G401 (cell line): Measurements from ENCODE around the gene PKLR. TPM values are rescaled to one million over a fixed set of nuclear protein-coding genes. Genes with fewer than 3 reads are reported as not detected.
"Not testable (repeated sequence)": the region's sequence is repeated elsewhere in the genome, so short reads cannot be mapped to it uniquely, and the experiment has no call there.

Experiments used
- DNase-seq: peaks from one replicate; pipeline ENCODE4 v3.0.0-alpha.2; 2015; ENCODE audit warnings: low spot score
- in situ Hi-C: cut with HindIII; loops from 2 replicates; pipeline ENCODE4 v1.10.0; 2016; ENCODE audit warnings: low sequenced_read_pairs, mixed read lengths
- total RNA-seq: library from RNA; depleted of rRNA; stranded (reverse); fragments of >200 nt; shearing (Covaris generic); gene quantifications from 2 replicates; pipeline ENCODE4 v1.2.3, GENCODE V29; 2014; rRNA removed

PKLR gene
- total RNA-seq = not detected in 2 replicates

DNA sequence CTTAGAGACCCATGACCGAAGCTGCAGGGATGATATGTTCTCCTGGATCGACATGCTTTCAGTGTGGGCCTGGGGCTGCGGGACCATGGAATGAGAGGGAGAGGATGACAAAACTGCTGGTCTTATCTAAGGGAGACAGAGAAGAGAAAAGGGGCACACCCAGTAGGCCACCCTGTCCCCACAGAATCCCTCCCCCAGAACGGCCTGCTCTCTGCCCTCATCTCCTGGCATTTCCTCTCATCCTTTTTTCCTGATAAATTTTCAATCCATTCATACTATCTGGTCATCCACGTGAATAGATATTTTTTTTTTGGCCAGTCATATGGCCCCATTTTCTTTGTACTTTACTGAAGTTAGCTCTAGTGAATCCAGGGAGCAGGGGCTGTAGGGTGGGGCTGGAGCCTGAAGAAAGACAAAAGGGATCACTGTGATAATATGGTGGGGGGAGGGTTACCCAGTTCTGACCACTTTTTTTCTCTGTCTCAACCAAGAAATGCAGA, at the start of gene PKLR:
TSS of gene PKLR (minus strand) at position 97 of the 500 bp plus-strand sequence. CDS start at position 54, 43 bp downstream.
- no peak for DNase-seq
- in situ Hi-C loops = no loop called here

- in situ Hi-C loops = no loop called here
- no peak for DNase-seq
Observed at GRCh38 chr1:155342842-155343241, 41.6 kb upstream of the PKLR start.

DNA sequence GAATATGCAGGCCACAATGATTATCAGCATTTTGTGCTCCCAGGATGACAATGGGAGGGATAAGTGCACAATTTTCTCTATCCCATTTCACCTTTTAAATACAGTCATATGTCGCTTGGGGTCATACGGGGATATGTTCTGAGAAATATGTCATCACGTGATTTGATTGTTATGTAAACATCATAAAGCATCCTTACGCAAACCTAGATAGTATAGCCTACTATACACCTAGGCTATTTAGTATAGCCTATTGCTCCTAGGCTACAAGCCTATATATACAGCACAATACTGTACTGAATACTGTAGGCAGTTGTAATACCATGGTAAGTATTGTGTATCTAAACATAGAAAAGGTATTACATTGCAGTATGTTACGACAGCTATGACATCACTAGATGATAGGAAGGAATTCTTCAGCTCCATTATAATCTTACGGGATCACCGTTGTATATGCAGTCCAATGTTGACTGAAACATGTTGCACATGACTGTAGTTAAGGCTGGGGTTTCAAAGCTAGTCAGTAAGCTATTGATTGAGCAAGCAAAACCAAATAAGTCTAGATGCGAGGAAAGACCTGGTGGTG, 38.4 kb upstream of the PKLR start:
- in situ Hi-C loops = no loop called here
- no peak for DNase-seq

- in situ Hi-C loops = no loop called here
- DNase-seq = no peak
Observed at GRCh38 chr1:155334962-155335361, 33.7 kb upstream of the PKLR start.

DNA sequence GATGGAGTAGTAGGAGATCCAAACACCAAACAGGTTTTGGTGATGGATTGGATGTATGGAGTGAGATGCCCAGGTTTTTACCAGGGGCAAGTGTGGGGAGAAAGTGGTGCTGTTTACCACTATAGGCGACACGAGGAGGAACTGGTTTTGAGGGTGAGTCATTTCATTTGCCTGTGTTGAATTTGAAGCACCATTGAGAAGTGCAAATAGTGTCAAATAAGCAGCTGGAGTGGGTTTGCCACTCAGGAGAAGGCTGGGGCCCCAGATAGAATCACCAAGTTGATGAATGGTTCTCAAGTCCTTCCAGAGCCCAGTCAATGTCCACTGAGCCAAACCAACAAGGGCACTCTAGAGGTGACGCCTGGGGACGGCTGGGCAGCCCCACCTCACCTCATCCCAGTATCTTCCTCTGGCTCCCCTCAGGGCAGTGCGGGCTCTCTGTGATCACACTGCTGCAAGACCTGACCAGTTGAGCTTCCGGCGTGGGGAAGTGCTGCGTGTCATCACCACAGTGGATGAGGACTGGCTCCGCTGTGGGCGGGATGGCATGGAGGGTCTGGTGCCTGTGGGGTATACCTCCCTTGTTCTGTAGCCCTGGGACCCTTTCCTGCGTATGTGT, 28.9 kb upstream of the PKLR start:
- DNase-seq = no peak
- in situ Hi-C loops = no loop called here

GRCh38 chr1:155328856-155329255, 27.6 kb upstream of the PKLR start:
- in situ Hi-C loops, DNase-seq: not testable (repeated sequence)

DNA sequence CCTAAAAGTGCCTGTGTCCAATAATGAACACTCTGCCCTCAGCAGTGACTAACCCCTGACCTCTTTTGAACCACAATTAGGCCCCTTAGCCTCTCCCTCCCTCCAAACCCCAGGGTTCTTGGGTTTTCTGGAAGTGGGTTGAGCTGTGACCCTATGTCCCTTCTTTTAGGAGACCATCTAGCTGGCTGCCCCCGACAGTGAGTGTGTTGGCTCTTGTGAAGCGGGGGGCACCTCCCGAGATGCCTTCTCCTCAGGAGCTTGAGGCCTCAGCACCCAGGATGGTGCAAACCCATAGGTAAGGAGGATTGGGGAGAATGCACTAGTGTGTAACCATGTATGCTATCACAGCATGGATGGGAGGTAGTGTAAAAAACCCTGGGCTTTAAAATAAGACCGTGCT, 26.7 kb upstream of the PKLR start:
- in situ Hi-C loops = no loop called here
- no peak for DNase-seq

- in situ Hi-C loops = no loop called here
- DNase-seq = no peak
Observed at GRCh38 chr1:155326631-155327037, 25.4 kb upstream of the PKLR start.

DNA sequence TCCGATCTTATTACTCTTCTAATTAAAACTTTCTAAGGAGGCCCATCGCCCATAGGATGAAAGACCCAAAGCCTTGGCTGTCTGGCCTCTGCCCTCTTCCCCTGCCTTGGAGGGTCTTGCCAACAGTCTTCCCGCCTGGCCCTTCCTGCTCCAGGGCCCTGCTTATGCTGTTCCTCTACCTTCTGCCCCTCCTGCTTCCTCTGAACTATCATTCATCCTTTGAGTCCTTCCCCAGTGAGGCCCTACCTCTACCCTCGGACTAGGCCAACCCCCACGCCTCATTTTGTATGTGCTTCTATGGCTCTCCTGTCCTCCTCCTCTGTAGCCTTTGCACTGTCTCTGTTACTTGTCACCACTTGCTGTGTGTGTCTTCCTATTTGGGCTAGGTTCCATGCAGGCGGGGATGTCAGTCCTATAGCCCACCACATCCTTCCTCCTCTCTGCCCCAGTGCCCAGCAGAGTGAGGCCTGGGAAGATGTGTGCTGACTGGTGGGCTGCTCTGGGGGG, 24.8 kb upstream of the PKLR start:
- in situ Hi-C loops = no loop called here
- DNase-seq = no peak

GRCh38 chr1:155325603-155325893, 24.3 kb upstream of the PKLR start:
- in situ Hi-C loops = no loop called here
- DNase-seq = no peak

DNA sequence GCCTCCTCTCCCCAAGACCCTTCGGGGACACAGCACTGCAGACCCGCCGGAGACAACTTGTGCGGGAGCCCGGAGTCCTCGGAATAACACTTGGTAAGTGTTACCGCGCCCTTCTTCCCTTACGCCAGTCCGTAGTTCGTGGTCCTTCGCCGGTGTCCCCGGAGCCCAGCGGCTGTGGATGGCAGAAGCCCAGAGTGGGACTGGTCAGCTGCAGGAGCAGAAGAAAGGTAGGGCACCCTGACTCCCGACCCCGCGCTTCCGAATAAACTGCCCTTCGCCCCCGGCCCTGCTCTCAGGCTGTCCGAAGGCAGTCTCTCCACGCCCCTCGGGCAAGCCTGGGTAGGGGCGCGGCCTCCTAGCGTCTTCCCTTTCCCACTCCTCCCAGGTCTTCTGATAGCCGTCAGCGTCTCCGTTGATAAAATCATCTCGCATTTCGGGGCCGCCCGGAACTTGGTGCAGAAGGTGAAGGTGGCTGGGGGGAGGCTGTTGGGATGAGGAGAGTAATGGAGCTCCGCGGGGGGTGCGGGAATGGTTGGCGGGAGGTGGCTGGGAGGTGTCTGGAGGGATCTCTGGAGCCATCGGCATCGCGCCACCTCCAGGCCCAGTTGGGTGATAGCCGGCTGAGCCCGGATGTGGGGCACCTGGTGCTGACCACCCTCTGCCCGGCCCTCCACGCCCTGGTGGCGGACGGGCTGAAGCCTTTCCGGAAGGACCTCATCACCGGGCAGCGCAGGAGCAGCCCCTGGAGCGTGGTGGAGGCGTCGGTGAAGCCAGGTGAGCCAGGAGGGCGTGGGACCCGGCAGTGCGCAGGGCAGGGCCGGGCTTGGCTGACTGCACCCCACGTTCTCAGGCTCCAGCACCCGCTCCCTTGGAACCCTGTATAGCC, 23.7 kb upstream of the PKLR start:
- in situ Hi-C loops = no loop called here
- DNase-seq = peak; percentile 47

DNA sequence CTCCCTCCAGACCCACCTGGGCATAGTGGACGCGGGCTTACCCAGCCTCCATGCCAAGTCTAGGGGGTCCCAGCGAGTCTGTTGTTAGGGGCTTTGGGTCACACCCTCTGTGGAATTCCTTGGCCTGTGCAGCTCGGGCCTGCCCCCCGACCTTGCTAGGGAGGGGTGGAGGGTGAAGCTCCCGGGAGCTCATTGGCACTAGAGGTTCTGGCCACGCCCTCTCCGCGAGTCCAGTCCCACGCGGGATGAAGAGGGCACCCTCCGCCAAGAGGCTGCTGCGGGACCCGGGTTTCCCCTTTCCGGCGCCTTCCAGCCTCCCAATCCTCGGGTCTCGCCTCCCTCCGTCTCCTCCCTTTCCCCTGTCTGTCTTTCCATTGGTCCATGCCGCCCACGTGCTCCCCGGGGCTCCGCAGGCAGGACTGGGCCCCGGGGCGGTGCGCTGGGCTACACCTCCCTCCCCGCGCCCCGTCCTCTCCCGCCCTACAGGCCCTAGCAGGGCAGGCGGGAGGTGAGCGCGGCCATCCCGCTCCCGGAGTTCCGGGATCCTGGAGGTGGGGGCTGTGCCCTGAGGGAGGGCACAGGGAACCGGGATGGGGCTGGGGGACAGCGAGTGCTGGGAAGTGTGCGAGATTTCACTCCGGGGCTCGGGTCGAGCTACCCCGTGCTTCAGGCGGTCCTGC, 22.9 kb upstream of the PKLR start:
- in situ Hi-C loops = no loop called here

DNA sequence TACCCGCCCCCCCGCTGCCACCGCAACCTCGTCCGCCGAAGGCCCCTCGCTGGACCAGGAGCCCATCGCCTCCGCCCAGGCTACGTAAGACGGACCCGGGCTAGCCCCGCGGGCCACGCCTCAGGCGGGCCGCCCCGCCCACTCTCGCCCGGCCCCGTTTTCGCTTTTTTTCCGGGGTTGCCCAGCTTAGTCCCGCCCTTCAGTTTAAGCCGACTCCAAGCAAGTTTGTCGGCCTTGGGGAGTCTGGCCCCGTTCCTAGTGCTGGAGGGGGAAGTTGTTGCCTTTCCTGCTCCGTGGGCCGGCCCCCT, 22.4 kb upstream of the PKLR start:
- DNase-seq = peak; percentile 58
- in situ Hi-C loops = no loop called here

More for the DNA sequence above, 22.9 kb upstream of the PKLR start:
- peak; percentile 93 for DNase-seq

DNA sequence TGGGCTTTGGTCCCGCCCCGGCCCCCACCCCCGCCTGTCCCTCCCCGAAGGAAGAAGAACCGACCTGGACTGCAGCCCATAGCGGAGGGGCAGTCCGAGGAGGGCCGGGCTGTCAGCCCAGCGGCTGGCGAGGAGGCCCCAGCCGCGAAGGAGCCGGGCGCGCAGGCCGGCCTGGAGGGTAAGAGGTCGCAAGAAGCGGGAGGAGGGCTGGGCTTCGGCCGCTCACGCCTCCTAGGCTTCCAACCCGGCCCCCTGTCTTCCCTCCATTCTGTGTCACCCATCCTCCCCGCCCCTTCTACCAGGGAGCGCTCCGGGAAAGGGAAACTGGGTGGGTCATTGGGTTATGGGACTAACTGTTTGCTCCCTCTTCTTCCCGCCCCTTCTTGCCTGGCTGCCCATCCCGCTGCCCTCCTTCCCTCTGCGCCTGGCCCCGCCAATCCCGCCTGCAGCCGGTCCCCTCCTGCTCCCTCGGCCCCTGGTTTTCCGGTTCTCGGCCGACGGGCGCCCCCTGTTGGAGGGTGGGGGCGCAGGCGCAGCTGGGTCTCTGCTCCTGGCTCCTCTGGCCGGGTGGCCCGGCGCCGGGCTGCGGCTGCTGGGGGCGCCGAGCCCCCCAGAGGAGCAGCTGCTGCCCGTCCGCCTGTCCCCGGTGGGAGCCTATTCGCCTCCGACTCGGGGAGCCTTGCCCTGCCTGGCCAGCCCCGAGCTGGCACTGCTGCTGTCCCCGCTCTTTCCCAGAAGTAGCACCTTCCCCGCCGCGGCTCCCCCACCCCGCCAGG, 21.9 kb upstream of the PKLR start:
- DNase-seq = peak; percentile 83
- in situ Hi-C loops = no loop called here

- peak; percentile 52 for DNase-seq
- in situ Hi-C loops = no loop called here
Observed at GRCh38 chr1:155322571-155322952, 21.3 kb upstream of the PKLR start.

DNA sequence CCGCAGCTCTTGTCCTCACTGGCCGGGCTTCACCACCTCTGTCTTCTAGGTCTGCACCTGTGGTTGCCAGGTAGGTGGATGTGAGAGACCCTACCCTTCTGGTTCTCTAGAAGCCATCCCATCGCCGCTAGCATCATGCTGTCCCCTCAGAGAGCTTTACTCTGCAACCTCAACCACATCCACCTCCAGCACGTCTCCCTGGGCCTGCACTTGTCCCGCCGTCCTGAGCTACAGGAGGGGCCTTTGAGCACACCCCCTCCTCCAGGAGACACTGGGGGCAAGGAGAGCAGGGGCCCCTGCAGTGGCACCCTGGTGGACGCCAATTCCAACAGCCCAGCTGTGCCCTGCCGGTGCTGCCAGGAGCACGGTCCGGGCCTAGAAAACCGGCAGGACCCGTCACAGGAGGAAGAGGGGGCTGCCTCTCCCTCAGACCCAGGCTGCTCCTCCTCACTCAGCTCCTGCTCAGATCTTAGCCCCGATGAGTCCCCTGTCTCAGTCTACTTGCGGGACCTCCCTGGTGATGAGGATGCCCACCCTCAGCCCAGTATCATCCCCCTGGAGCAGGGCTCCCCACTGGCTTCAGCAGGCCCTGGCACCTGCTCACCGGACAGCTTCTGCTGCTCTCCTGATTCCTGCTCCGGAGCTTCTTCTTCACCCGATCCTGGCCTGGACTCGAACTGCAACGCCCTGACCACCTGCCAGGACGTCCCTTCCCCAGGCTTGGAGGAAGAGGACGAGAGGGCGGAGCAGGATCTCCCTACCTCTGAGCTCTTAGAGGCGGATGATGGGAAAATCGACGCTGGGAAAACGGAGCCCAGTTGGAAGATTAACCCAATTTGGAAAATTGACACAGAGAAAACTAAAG, 20.6 kb upstream of the PKLR start:
- peak; percentile 67 for DNase-seq
- in situ Hi-C loops = no loop called here

- in situ Hi-C loops = no loop called here
- peak; percentile 93 for DNase-seq
Observed at GRCh38 chr1:155320661-155321617, 19.7 kb upstream of the PKLR start, which contains the start of gene RUSC1. Gene RUSC1, plus strand, starts transcription at chr1:155320894. Its CDS starts 880 bp downstream, at chr1:155321774.
